ENCODE results near the gene ENOX2.
"Not testable (repeated sequence)": the region's sequence is repeated elsewhere in the genome, so short reads cannot be mapped to it uniquely, and the experiment has no call there.

ENOX2 gene

GRCh38 chrX:130902783-130903613, at the start of gene ENOX2:
TSS of gene ENOX2 (minus strand) at chrX:130903209. CDS start at chrX:130703216, 199,993 bp downstream.
- DNase-seq: peak; percentile 82

- DNase-seq: no peak
Measured at GRCh38 chrX:130952266-130953043, 49.4 kb upstream of the ENOX2 start.

- no peak for DNase-seq
Measured at GRCh38 chrX:130944230-130944629, 41.2 kb upstream of the ENOX2 start.

GRCh38 chrX:130937101-130937500, 34.1 kb upstream of the ENOX2 start:
- no peak for DNase-seq

- DNase-seq: no peak
Measured at GRCh38 chrX:130933358-130933757, 30.3 kb upstream of the ENOX2 start.

GRCh38 chrX:130920405-130920804, 17.4 kb upstream of the ENOX2 start:
- not testable (repeated sequence) for DNase-seq

GRCh38 chrX:130919676-130920075, 16.7 kb upstream of the ENOX2 start:
- DNase-seq: not testable (repeated sequence)

GRCh38 chrX:130918498-130918897, 15.5 kb upstream of the ENOX2 start:
- not testable (repeated sequence) for DNase-seq

- peak; percentile 1 for DNase-seq
Measured at GRCh38 chrX:130916636-130917422, 13.8 kb upstream of the ENOX2 start.

- no peak for DNase-seq
Measured at GRCh38 chrX:130915302-130915701, 12.3 kb upstream of the ENOX2 start.

GRCh38 chrX:130909469-130910136, 6.6 kb upstream of the ENOX2 start:
- no peak for DNase-seq

- DNase-seq: no peak
Measured at GRCh38 chrX:130906776-130907175, 3.8 kb upstream of the ENOX2 start.

GRCh38 chrX:130902446-130902782, 595 bp downstream of the ENOX2 start:
- no peak for DNase-seq

GRCh38 chrX:130896802-130897501, 6.1 kb downstream of the ENOX2 start:
- DNase-seq: no peak

GRCh38 chrX:130896026-130896425, 7.0 kb downstream of the ENOX2 start:
- DNase-seq: no peak

- DNase-seq: no peak
Measured at GRCh38 chrX:130895299-130895698, 7.7 kb downstream of the ENOX2 start.

- DNase-seq: no peak
Measured at GRCh38 chrX:130893356-130894085, 9.5 kb downstream of the ENOX2 start.

GRCh38 chrX:130887376-130887775, 15.6 kb downstream of the ENOX2 start:
- DNase-seq: no peak

- DNase-seq: no peak
Measured at GRCh38 chrX:130885996-130886395, 17.0 kb downstream of the ENOX2 start.

GRCh38 chrX:130885508-130885907, 17.5 kb downstream of the ENOX2 start:
- no peak for DNase-seq

- no peak for DNase-seq
Measured at GRCh38 chrX:130884627-130885026, 18.4 kb downstream of the ENOX2 start.
